Endothelial cell (in vitro differentiated cells): ENCODE results near the gene BRMS1. TPM values are rescaled to one million over a fixed set of nuclear protein-coding genes. Genes with fewer than 3 reads are reported as not detected.

ENCODE experiments used
- DNase-seq: peaks from one replicate; pipeline ENCODE4 v3.0.0; 2021; ENCODE audit warnings: low spot score
- H3K27ac Mint-ChIP-seq: one replicate; pipeline ENCODE4 v1.8.0; 2021; ENCODE audit warnings: mixed read lengths, inconsistent platforms; ENCODE audit not compliant: unreplicated experiment
- H3K27me3 Mint-ChIP-seq: one replicate; pipeline ENCODE4 v1.8.0; 2021; ENCODE audit warnings: mild to moderate bottlenecking, moderate library complexity, mixed read lengths, inconsistent platforms; ENCODE audit not compliant: unreplicated experiment
- H3K36me3 Mint-ChIP-seq: one replicate; pipeline ENCODE4 v1.8.0; 2021; ENCODE audit warnings: mild to moderate bottlenecking, low read depth, mixed read lengths, inconsistent platforms; ENCODE audit not compliant: unreplicated experiment
- H3K4me1 Mint-ChIP-seq: one replicate; pipeline ENCODE4 v1.8.0; 2021; ENCODE audit warnings: mild to moderate bottlenecking, mixed read lengths, inconsistent platforms; ENCODE audit not compliant: unreplicated experiment
- H3K4me3 Mint-ChIP-seq: one replicate; pipeline ENCODE4 v1.8.0; 2021; ENCODE audit warnings: mild to moderate bottlenecking, mixed read lengths, inconsistent platforms; ENCODE audit not compliant: unreplicated experiment
- H3K9me3 Mint-ChIP-seq: one replicate; pipeline ENCODE4 v1.8.0; 2021; ENCODE audit warnings: mixed read lengths, inconsistent platforms; ENCODE audit not compliant: unreplicated experiment
- total RNA-seq: library from RNA; stranded (reverse); fragmentation: NEBNext Ultra II Directional; extraction: Animal tissue kit (Norgen Biotek cat#: 25700); gene quantifications from one replicate; pipeline ENCODE4 v1.2.1, GENCODE V29; 2021; ENCODE audit not compliant: unreplicated experiment
- TF ChIP-seq, protein P1 (sequence below): fragments of 200-600 bp; sonication (generic); IDR thresholded peaks from one replicate; pipeline ENCODE4 v1.5.0; 2021; ENCODE audit warnings: antibody characterized with exemption; ENCODE audit not compliant: unreplicated experiment

The BRMS1 gene
- total RNA-seq, 1 donor from 2014 or later: 38.4 TPM

DNA sequence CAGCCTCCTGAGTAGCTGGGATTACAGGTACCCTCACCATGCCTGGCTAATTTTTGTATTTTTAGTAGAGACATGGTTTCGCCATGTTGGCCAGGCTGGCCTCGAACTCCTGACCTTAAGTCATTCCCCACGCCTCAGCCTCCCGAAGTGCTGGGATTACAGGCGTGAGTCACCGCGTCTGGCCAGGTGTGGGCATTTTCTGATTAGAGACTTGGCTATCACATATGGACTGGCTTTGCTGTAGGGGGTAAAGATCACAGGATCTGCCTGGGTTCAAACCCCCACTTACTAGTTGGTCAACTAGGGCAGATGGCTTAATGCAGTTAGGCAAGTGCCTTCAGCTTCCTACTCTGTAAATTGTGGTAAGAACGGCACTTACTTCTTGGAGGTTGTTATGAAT, 34.6 kb downstream of the BRMS1 start:
- peaks cover 3% of the 10 kb centered on the region for H3K36me3 Mint-ChIP-seq

DNA sequence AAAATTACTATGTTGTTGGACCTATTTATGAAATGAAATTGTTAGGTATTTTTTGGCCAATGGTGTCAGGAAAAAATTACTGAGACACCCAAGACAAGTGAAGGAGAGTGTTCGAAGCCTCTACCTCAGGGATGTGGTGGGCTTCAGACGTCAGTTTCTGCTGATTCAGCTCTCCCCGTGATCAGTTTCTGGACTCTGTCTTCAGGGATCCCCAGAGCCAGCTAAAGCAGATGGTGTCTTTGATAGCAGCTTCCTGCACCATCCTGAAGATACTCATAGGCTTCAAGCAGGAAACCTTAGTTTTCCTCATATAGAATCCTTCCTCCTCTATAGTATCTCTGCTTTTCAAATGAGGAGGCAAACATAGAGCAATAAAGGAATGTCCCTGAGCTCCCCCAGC, 35.4 kb downstream of the BRMS1 start:
- no peak overlapping the region for H3K4me3 Mint-ChIP-seq
- TF ChIP-seq, protein P1, sequence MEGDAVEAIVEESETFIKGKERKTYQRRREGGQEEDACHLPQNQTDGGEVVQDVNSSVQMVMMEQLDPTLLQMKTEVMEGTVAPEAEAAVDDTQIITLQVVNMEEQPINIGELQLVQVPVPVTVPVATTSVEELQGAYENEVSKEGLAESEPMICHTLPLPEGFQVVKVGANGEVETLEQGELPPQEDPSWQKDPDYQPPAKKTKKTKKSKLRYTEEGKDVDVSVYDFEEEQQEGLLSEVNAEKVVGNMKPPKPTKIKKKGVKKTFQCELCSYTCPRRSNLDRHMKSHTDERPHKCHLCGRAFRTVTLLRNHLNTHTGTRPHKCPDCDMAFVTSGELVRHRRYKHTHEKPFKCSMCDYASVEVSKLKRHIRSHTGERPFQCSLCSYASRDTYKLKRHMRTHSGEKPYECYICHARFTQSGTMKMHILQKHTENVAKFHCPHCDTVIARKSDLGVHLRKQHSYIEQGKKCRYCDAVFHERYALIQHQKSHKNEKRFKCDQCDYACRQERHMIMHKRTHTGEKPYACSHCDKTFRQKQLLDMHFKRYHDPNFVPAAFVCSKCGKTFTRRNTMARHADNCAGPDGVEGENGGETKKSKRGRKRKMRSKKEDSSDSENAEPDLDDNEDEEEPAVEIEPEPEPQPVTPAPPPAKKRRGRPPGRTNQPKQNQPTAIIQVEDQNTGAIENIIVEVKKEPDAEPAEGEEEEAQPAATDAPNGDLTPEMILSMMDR: no peak
- peaks cover 13% of the 10 kb centered on the region for H3K4me1 Mint-ChIP-seq
- H3K9me3 Mint-ChIP-seq: no peaks in the 10 kb centered on the region
- DNase-seq: no peak
- no peaks in the 10 kb centered on the region for H3K36me3 Mint-ChIP-seq
- peaks cover 16% of the 10 kb centered on the region for H3K27me3 Mint-ChIP-seq
- H3K27ac Mint-ChIP-seq: no peak overlapping the region

More for the DNA sequence above, 34.6 kb downstream of the BRMS1 start:
- TF ChIP-seq, protein P1: no peak
- H3K4me1 Mint-ChIP-seq: peaks cover 17% of the 10 kb centered on the region
- no peak overlapping the region for H3K27ac Mint-ChIP-seq
- no peak for DNase-seq
- H3K9me3 Mint-ChIP-seq: no peaks in the 10 kb centered on the region
- H3K4me3 Mint-ChIP-seq: no peak overlapping the region
- peaks cover 21% of the 10 kb centered on the region for H3K27me3 Mint-ChIP-seq

DNA sequence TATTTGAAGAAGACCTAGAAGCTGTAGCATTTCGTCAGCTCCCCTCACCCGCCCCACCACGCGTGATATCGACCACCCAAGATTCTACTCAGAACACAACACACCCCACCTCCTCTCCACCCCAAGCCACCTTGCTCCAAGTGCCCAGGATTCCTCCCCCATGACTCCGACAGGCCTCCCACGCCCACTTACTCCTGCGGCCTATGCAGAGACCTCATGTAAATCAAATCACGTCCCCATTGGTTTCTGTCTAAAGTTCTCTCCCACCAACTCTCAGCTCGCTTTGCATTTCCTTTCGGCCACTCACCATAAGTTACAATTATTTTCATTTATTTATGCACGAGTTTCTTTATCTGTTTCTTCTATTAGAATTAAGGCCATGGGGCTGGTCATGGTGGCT, 42.2 kb downstream of the BRMS1 start:
- Mint-ChIP-seq H3K27me3 (no peaks in the 10 kb centered on the region), H3K27ac (no peak overlapping the region), H3K4me1 (no peaks in the 10 kb centered on the region), H3K36me3 (no peaks in the 10 kb centered on the region), H3K4me3 (no peak overlapping the region), H3K9me3 (no peaks in the 10 kb centered on the region)
- no peak for DNase-seq
- TF ChIP-seq, protein P1: no peak

DNA sequence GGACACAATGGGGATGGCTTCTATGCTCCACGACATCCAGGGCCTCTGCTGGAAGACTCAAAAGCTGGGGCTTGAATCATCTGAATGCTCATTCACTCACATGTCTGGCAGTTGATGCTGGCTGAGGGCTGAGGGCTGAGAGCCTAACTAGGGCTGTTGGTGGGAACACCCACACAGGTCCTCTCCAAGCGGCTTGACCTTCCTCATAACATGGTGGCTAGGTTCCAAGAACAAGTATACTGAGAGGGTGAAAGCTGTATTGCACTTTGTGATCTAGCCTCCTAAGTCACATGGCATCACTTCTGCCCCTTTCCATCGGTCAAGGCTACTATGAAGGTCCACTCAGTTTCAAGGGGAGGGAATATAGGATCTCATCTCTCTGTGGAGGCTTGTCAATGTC, 45.7 kb downstream of the BRMS1 start:
- TF ChIP-seq, protein P1: no peak
- Mint-ChIP-seq H3K9me3 (no peaks in the 10 kb centered on the region), H3K27me3 (peaks cover 5% of the 10 kb centered on the region), H3K27ac (no peak overlapping the region), H3K36me3 (no peaks in the 10 kb centered on the region), H3K4me3 (no peak overlapping the region), H3K4me1 (no peaks in the 10 kb centered on the region)
- no peak for DNase-seq

DNA sequence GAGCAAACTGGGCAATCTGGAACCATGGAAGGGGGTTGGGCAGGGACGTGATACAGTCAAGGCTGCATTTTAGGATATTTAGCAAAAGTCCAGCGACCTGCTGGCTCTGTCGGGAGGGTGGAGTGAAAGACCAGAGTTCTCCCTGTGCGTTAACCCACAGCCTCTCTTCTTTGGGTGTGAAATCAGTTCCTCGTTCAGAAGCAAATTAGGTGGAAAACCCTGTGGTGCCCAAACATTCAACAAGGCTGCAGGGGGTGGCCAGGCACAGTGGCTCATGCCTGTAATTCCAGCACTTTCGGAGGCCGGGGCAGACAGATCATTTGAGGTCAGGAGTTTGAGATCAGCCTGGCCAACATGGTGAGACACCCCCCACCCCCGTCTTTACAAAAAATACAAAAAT, 47.3 kb downstream of the BRMS1 start:
- H3K27me3 Mint-ChIP-seq: peaks cover 13% of the 10 kb centered on the region
- no peak overlapping the region for H3K27ac Mint-ChIP-seq
- no peaks in the 10 kb centered on the region for H3K4me1 Mint-ChIP-seq
- TF ChIP-seq, protein P1: no peak
- H3K4me3 Mint-ChIP-seq: no peak overlapping the region
- no peak for DNase-seq
- no peaks in the 10 kb centered on the region for H3K9me3 Mint-ChIP-seq
- H3K36me3 Mint-ChIP-seq: peaks cover 3% of the 10 kb centered on the region
